Measurements from ENCODE around the gene RASA3.

RASA3 gene

GRCh38 chr13:114000151-114001040, 132.0 kb downstream of the RASA3 start:
- no peak for TF ChIP-seq JUND (IDR thresholded peaks at IDR 0.05; ENCODE audit: low read depth)
- DNase-seq (ENCODE audit: low read depth in 1 of 2, low spot score in 1 of 2) = no peak
- in situ Hi-C loops (cut with HindIII; ENCODE audit: low pct_unique_long_range_greater_than_20kb, low sequenced_read_pairs) = no loop called here

DNA sequence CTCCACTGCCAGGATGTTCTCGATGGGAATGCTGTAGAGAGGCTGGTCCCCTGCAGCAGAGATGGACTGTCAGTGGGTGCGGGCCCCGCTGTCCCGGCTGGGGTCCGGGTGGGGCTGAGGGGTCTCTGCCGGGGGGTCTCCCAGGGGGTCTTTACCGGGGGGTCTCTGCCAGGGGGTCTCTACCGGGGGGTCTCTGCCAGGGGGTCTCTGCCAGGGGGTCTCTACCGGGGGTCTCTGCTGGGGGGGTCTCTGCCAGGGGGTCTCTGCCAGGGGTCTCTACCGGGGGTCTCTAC, 132.9 kb downstream of the RASA3 start:
- DNase-seq (ENCODE audit: low read depth in 1 of 2, low spot score in 1 of 2) = no peak
- TF ChIP-seq JUND (IDR thresholded peaks at IDR 0.05; ENCODE audit: low read depth) = no peak
- in situ Hi-C loops (cut with HindIII; ENCODE audit: low pct_unique_long_range_greater_than_20kb, low sequenced_read_pairs) = no loop called here

DNA sequence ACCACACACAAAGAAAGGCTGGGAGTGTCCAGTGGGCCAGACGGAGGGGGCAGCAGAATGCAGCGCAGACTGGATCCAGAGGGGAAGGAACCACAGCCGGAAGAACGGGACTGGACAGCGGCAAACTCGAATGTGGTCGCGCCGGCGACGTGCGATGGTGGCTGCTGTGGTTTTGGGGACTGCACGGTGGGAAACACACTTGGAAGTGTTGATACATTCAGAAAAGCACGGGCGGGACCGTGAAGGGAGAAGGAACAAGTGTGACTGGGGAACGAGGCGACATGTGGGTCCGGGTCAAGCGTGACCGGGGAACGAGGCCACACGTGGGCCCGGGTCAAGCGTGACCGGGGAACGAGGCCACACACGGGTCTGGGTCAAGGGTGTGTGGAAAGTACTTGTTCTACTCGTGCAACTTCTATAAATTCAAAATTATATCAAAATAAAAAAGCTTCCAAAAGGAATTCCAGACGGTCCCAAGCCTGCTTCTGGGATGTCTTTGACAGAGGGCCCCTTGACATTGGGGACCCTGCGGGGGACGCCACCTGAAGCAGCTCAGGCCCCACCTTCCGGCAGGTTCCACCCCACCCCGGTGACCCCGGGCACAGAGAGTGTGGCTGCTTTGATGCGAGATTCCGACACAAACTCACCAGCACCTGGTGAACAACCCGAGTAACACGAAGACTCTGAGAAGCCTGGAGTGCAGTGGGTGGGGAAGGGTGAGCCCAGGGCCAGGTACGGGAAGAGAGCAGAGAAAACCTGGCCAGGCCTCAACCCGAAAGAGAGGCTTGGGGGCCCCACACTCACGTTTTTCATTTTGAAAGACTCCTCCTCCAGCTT, 133.4 kb downstream of the RASA3 start:
- no peak for DNase-seq (ENCODE audit: low read depth in 1 of 2, low spot score in 1 of 2)
- in situ Hi-C loops (cut with HindIII; ENCODE audit: low pct_unique_long_range_greater_than_20kb, low sequenced_read_pairs) = no loop called here
- TF ChIP-seq JUND (IDR thresholded peaks at IDR 0.05; ENCODE audit: low read depth) = no peak

- DNase-seq (ENCODE audit: low read depth in 1 of 2, low spot score in 1 of 2) = no peak
- no peak for TF ChIP-seq JUND (IDR thresholded peaks at IDR 0.05; ENCODE audit: low read depth)
- in situ Hi-C loops (cut with HindIII; ENCODE audit: low pct_unique_long_range_greater_than_20kb, low sequenced_read_pairs) = no loop called here
These were observed 134.3 kb downstream of the RASA3 start for GRCh38 chr13:113997845-113998751.

DNA sequence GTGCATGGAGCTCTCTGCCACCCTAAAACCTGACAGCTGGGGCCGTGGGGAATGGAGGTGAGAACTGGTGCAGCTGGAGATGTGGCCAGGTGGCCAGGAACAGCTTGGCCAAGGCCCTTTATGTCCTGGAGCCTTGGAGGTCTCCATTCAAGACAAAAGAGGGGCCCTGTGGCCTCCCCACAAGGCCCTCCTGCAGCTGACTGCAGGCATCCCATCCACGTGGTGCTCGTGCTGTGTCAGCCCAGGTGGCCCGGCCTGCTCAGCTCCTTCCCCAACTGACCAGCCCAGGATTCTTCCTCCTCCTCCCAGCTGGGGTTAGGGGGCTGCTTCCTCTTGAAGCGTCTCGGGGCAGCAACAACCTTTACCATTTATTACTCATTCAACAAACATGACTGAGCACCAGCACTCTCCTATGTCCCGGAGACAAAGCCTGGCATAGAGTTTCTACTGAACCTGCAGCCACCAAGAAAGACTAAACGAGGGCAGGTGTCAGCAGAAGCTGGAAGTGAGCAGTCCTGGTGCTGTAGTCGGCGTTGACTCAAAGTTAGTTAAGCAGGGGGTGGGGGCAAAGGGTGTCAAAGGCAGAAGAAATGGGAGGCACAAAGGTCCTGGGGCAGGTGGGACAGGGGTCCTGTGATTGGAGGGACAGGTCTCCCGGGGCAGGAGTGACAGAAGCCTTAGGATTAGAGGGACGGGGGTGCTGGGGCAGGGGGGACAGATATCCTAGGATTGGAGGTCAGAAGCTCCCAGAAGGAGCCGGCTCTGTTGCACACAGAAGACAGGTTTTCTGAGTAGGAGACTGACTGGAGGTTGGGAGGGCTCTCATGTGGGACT, 135.3 kb downstream of the RASA3 start:
- TF ChIP-seq JUND (IDR thresholded peaks at IDR 0.05; ENCODE audit: low read depth) = no peak
- no peak for DNase-seq (ENCODE audit: low read depth in 1 of 2, low spot score in 1 of 2)
- in situ Hi-C loops (cut with HindIII; ENCODE audit: low pct_unique_long_range_greater_than_20kb, low sequenced_read_pairs) = no loop called here

DNA sequence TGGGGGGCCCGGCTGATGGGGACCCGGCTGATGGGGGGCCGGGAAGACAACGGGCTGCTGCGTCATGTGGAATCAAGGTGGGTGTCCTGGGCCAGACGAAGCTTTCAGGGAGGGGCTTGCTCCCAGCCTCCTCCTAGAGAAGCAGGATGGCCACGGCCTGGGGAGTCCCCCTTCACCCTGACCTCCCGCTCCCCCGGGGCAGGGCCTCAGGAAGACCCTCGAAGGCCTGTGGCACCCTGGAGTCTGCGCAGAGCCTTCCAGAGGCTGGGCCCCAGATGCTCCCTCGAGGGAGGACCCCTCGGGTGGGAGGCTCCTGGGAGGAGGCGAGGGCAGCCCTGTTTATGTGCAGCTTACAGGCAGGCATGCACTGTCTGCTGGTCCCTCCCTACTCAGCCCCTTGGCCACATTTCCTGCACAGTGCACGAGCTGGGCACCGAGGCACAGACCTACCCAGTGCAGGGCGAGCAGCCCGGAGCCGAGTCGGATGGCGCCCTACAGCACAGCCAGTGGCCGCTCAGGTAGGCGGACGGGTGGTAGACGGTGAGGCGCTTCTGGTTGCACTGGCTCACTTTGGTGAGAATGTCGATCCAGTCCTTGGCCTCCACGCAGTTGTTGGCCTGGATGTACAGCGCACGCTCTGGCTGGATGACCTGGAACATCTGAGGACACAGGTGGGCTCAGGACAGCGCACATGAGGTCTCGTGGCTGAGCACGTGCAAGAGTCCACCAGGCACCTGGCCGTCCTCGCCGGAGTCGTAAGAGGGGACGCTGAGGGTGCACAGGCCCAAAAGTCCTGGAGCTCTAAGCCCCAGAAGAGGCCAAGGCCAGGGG, 136.1 kb downstream of the RASA3 start:
- DNase-seq (ENCODE audit: low read depth in 1 of 2, low spot score in 1 of 2) = no peak
- no peak for TF ChIP-seq JUND (IDR thresholded peaks at IDR 0.05; ENCODE audit: low read depth)
- in situ Hi-C loops (cut with HindIII; ENCODE audit: low pct_unique_long_range_greater_than_20kb, low sequenced_read_pairs) = no loop called here

DNA sequence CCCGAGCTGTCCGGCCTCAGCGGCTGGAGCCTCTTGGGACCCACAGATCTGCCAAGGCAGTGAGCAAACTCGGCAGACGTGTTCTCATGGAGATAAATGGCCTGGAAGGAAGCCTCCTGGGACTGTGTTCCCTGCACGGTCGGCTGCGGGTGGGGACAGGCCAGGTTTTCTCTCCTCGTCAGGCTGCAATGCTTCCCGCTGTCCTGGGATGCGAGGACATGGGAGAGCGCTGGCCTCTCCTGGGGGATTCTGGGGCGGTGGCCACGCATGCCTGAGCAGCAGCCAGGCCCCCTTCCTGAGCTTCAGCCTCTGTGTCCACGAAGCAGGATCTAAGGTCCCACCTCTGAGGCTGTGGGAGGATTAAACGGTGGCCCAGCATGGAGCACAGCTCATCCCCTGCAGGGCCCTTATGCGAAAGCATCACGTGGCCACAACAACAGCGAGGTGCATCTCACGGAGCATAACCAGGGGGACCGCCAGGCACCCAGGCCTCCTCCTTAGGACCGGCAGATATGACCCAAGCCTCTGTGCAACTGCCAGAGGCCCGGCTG, 137.3 kb downstream of the RASA3 start:
- TF ChIP-seq JUND (IDR thresholded peaks at IDR 0.05; ENCODE audit: low read depth) = no peak
- DNase-seq (ENCODE audit: low read depth in 1 of 2, low spot score in 1 of 2) = no peak
- in situ Hi-C loops (cut with HindIII; ENCODE audit: low pct_unique_long_range_greater_than_20kb, low sequenced_read_pairs) = no loop called here

GRCh38 chr13:113992276-113993005, 140.0 kb downstream of the RASA3 start:
- TF ChIP-seq JUND (IDR thresholded peaks at IDR 0.05; ENCODE audit: low read depth) = no peak
- DNase-seq (ENCODE audit: low read depth in 1 of 2, low spot score in 1 of 2) = no peak
- in situ Hi-C loops (cut with HindIII; ENCODE audit: low pct_unique_long_range_greater_than_20kb, low sequenced_read_pairs) = no loop called here

DNA sequence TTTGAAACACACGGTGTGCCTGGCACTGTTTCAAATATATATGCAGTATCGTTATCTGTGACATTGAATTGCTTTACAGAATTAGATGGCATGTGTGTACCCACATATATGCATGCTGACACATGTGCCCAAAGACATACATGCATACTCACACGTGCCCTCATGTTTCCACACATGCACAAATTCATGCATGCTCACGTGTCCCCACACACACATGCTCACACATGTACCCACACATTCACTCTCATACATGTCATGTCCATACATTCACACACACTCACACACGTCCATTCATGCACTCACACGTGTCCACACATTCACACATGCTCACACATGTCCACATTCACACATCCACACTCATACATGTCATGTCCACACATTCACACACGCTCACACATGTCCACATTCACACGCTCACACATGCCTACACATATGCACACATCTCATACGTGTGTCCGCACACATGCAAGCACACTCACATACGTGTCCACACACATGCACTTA, 140.7 kb downstream of the RASA3 start:
- in situ Hi-C loops (cut with HindIII; ENCODE audit: low pct_unique_long_range_greater_than_20kb, low sequenced_read_pairs) = no loop called here
- DNase-seq (ENCODE audit: low read depth in 1 of 2, low spot score in 1 of 2) = no peak
- TF ChIP-seq JUND (IDR thresholded peaks at IDR 0.05; ENCODE audit: low read depth) = no peak

DNA sequence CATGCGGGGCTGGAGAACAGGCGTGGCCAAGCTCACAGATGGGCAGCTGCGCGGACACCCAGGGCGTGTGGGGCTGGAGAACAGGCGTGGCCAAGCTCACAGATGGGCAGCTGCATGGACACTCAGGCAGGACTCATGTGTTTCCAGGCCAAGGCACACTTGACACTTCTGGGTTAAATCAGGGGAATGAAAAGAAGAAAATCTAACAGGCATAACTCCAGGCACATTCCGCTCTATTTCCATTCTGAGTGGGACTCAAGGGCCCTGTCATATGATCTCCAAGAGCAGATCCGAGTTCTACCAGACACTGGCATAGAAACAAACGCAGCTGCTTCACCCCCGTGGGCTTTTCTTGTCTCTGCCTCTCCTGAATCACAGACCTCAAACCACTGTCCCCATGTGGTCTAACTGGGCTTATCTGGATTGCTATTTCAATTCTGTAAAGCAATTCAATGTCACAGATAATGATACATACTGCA, 141.2 kb downstream of the RASA3 start:
- in situ Hi-C loops (cut with HindIII; ENCODE audit: low pct_unique_long_range_greater_than_20kb, low sequenced_read_pairs) = no loop called here
- no peak for TF ChIP-seq JUND (IDR thresholded peaks at IDR 0.05; ENCODE audit: low read depth)

More for the DNA sequence above, 141.2 kb downstream of the RASA3 start:
- DNase-seq (ENCODE audit: low read depth in 1 of 2, low spot score in 1 of 2) = no peak
